ENCODE measurements around the gene STH. TPM values are rescaled to one million over a fixed set of nuclear protein-coding genes. Genes with fewer than 3 reads are reported as not detected.

Gene STH
- total and polyA plus RNA-seq, 2 donors (not counting 1 experiment from before 2014, with no cell fraction given), result not detected

- no peak for TF ChIP-seq CTCF (conservative IDR thresholded peaks at IDR 0.05 in 1 of 2, IDR thresholded peaks at IDR 0.05 in 1 of 2; ENCODE audit: low read depth in 1 of 2, low read length in 2 of 2)
- no peak for TF ChIP-seq EZH2 (IDR thresholded peaks at IDR 0.05; ENCODE audit: low read length, missing control alignments)
- Histone ChIP-seq H3K79me2 (ENCODE audit: control insufficient read depth, insufficient read depth, low read length) (no peaks in the 10 kb centered on the region), H3K36me3 (ENCODE audit: control insufficient read depth, insufficient read depth, low read length) (no peaks in the 10 kb centered on the region), H4K20me1 (ENCODE audit: control insufficient read depth, extremely low read depth, insufficient read depth, low read length) (no peaks in the 10 kb centered on the region), H3K4me3 (replicated peaks in 1 of 4; ENCODE audit: control extremely low read depth in 1 of 4, insufficient read depth in 1 of 4, low read depth in 3 of 4, low read length in 4 of 4) (no peak overlapping the region), H3K9ac (ENCODE audit: insufficient read depth, low read length) (no peak overlapping the region), H3K4me1 (ENCODE audit: control insufficient read depth, extremely low read depth, insufficient read depth, low read length) (no peaks in the 10 kb centered on the region), H3K27me3 (ENCODE audit: control insufficient read depth, insufficient read depth, low read length) (peaks cover 2% of the 10 kb centered on the region), H2AFZ (ENCODE audit: low read length) (no peak overlapping the region), H3K4me2 (ENCODE audit: extremely low read depth, insufficient read depth, low read length) (no peak overlapping the region), H3K27ac (ENCODE audit: insufficient read depth, low read length) (no peak overlapping the region), H3K9me3 (ENCODE audit: control insufficient read depth, insufficient read depth, low read depth, low read length) (no peaks in the 10 kb centered on the region)
- no peak for DNase-seq (ENCODE audit: low read depth in 2 of 2)
Observed at GRCh38 chr17:45985447-45985846, 13.6 kb upstream of the STH start.

- Histone ChIP-seq H3K9me3 (ENCODE audit: control insufficient read depth, insufficient read depth, low read depth, low read length) (no peaks in the 10 kb centered on the region), H3K4me2 (ENCODE audit: extremely low read depth, insufficient read depth, low read length) (no peak overlapping the region), H3K27me3 (ENCODE audit: control insufficient read depth, insufficient read depth, low read length) (peaks cover 2% of the 10 kb centered on the region), H3K4me3 (replicated peaks in 1 of 4; ENCODE audit: control extremely low read depth in 1 of 4, insufficient read depth in 1 of 4, low read depth in 3 of 4, low read length in 4 of 4) (no peak overlapping the region), H4K20me1 (ENCODE audit: control insufficient read depth, extremely low read depth, insufficient read depth, low read length) (no peaks in the 10 kb centered on the region), H3K79me2 (ENCODE audit: control insufficient read depth, insufficient read depth, low read length) (no peaks in the 10 kb centered on the region), H3K27ac (ENCODE audit: insufficient read depth, low read length) (no peak overlapping the region), H3K4me1 (ENCODE audit: control insufficient read depth, extremely low read depth, insufficient read depth, low read length) (no peaks in the 10 kb centered on the region), H3K36me3 (ENCODE audit: control insufficient read depth, insufficient read depth, low read length) (no peaks in the 10 kb centered on the region), H2AFZ (ENCODE audit: low read length) (no peak overlapping the region), H3K9ac (ENCODE audit: insufficient read depth, low read length) (no peak overlapping the region)
- no peak for DNase-seq (ENCODE audit: low read depth in 2 of 2)
- no peak for TF ChIP-seq CTCF (conservative IDR thresholded peaks at IDR 0.05 in 1 of 2, IDR thresholded peaks at IDR 0.05 in 1 of 2; ENCODE audit: low read depth in 1 of 2, low read length in 2 of 2)
- TF ChIP-seq EZH2 (IDR thresholded peaks at IDR 0.05; ENCODE audit: low read length, missing control alignments), result no peak
Observed at GRCh38 chr17:45986056-45986455, 13.0 kb upstream of the STH start.

- Histone ChIP-seq H3K9ac (ENCODE audit: insufficient read depth, low read length) (no peak overlapping the region), H3K9me3 (ENCODE audit: control insufficient read depth, insufficient read depth, low read depth, low read length) (no peaks in the 10 kb centered on the region), H2AFZ (ENCODE audit: low read length) (no peak overlapping the region), H3K27me3 (ENCODE audit: control insufficient read depth, insufficient read depth, low read length) (no peaks in the 10 kb centered on the region), H3K4me2 (ENCODE audit: extremely low read depth, insufficient read depth, low read length) (no peak overlapping the region), H3K27ac (ENCODE audit: insufficient read depth, low read length) (no peak overlapping the region), H3K79me2 (ENCODE audit: control insufficient read depth, insufficient read depth, low read length) (no peaks in the 10 kb centered on the region), H3K4me3 (replicated peaks in 1 of 4; ENCODE audit: control extremely low read depth in 1 of 4, insufficient read depth in 1 of 4, low read depth in 3 of 4, low read length in 4 of 4) (no peak overlapping the region), H3K4me1 (ENCODE audit: control insufficient read depth, extremely low read depth, insufficient read depth, low read length) (no peaks in the 10 kb centered on the region), H3K36me3 (ENCODE audit: control insufficient read depth, insufficient read depth, low read length) (no peaks in the 10 kb centered on the region), H4K20me1 (ENCODE audit: control insufficient read depth, extremely low read depth, insufficient read depth, low read length) (no peaks in the 10 kb centered on the region)
- TF ChIP-seq CTCF (conservative IDR thresholded peaks at IDR 0.05 in 1 of 2, IDR thresholded peaks at IDR 0.05 in 1 of 2; ENCODE audit: low read depth in 1 of 2, low read length in 2 of 2) (no peak), EZH2 (IDR thresholded peaks at IDR 0.05; ENCODE audit: low read length, missing control alignments) (no peak)
- no peak for DNase-seq (ENCODE audit: low read depth in 2 of 2)
Observed at GRCh38 chr17:45987706-45988105, 11.3 kb upstream of the STH start.
